Kidney glomerular epithelial cell (primary cell): Measurements from ENCODE around the gene ETFDH.
"Not testable (repeated sequence)": the region's sequence is repeated elsewhere in the genome, so short reads cannot be mapped to it uniquely, and the experiment has no call there.

Experiments
- DNase-seq: peaks from one replicate; lab custom pipeline; 2025; lab: John Stamatoyannopoulos, UW

Gene ETFDH

DNA sequence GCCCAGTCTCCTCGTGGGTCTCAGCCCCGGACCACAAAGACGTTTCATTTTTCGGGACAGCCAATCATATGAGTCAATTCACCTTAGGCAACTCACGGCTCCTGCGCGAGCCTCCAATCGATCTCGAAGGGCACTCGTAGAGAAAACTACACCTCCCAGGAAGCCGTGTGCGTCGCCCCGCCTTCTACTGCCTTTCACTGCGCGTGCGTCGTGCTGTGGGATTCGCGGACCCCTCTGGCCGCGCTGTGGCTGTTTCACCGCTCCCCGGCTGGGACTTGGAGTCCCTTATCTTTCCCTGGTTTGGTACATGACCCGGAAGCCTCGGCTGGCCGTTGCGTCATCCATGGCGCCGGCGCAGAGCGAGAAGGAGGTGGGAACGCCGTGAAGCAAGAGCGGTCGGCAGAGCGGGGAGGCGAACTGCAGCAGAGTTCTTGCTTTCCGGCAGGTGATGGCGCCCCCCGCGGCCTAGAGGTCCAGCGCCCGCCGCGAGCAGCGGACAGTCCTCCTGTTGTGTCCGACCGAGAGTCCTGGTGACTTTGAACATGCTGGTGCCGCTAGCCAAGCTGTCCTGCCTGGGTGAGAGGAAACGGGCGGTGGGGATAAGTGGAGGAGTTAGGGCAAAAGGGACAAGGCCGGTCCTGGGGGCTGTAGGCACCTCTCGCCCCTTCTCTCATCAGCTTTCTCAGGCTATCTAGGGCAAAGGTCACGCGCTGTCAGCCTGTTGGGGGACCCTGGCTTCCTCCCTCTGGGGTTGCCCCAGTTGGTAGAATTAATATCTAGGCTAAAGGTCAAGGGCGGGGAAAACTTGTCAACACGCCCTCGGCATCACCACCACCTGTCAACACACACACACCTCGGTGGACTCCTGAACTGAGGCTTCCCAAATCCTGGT is at the start of gene ETFDH:
ETFDH (plus strand) TSS at position 382 of the 892 bp plus-strand sequence; CDS start at position 543, 161 bp downstream.
- peak; percentile 99 for DNase-seq

DNA sequence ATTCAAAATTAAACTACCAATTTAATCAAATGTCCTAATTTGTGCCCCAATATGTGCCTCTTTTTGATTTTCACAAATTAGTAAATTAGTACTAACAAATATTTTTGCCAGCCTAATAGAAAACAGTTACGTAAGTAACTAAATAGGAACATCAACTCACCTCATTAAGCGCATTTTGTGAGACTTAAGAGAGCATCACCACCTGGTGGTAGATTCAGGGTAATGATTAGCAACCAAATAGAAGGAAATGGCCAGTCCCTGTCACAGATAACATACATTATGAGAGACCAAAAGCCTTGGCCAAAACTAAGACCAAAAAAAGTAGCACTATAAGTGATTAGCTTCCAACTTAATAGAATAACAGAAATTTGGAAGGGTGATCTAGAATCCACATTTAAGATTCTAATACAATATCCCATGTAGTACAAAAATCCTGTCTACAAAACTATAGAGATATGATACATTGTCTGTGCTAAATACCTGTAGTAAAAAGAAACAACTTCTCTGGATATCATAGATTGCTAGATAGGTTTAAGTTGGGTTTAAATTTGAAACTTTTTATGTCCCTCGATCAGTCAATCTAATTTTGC is 47.1 kb upstream of the ETFDH start:
- DNase-seq: peak; percentile 56

GRCh38 chr4:158625544-158625943 is 46.6 kb upstream of the ETFDH start:
- no peak for DNase-seq

DNA sequence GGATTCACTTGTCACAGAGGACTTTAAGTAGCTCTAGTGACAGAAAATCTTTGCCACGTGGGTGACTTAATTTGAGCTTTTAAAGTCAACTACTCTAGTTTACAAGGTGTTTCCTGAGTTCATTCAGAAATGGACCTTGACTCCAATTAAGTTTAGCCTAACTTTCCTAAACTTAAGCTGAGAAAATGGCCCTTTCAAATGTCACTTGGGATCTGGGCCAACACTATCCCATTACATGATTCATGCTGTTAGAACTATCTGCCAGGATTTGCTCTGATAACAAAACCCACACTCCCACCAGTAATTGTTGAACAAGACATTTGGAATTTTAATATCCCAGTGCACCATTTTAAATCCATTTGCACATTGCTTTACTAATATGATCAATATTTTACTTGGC is 41.2 kb upstream of the ETFDH start:
- peak; percentile 15 for DNase-seq

GRCh38 chr4:158636619-158637018 is 35.5 kb upstream of the ETFDH start:
- no peak for DNase-seq

DNA sequence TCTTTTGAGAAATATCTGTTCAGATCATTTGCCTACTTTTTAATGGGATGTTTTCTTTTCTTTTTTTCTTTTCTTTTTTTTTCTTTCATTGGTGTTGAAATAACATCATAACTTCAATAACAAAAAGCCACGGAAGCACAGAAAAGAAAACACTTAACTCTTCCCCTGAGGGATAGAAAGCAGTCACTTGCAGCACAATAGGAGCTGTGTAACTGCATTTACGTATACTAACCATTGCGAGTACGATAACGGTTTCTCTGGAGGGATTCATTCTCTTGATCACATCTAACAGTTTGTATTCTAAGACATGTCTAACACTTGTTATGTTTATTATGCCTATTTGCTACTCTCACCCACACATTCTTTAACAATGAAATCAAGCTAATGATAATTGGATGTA is 27.7 kb upstream of the ETFDH start:
- DNase-seq: no peak

DNA sequence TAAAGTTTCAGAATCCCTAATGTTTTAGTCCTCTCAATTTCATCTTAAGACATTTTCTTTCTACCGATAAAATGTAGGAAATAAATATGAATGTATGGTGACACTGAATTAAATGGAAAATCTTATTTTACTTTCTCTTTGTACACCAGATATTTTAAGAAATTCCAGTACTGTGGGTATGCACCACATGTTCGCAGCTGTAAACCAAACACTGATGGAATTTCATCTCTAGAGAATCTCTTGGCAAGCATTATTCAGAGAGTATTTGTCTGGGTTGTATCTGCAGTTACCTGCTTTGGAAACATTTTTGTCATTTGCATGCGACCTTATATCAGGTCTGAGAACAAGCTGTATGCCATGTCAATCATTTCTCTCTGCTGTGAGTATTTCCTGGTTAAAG is 27.3 kb upstream of the ETFDH start:
- no peak for DNase-seq

GRCh38 chr4:158649111-158649680 is 22.9 kb upstream of the ETFDH start:
- DNase-seq: no peak

- no peak for DNase-seq
These were observed 19.2 kb upstream of the ETFDH start for GRCh38 chr4:158652920-158653319.

DNA sequence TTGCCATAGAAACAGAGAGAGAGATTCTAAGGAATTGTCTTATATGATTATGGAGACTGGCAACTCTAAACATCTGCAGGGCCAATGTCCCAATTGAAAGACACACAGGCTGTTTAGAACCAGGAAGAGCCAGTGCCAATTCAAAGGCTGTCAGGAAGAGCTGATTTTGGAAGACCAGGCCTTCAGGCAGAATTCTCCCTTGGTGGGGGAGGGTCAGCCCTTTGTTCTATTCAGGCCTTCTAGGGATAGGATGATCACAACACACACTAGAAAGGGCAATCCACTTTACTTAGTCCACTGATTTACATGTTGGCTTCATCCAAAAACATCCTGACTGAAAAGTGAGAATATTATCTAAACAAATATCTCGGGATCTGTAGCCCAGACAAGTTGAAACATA is 15.7 kb upstream of the ETFDH start:
- no peak for DNase-seq

DNA sequence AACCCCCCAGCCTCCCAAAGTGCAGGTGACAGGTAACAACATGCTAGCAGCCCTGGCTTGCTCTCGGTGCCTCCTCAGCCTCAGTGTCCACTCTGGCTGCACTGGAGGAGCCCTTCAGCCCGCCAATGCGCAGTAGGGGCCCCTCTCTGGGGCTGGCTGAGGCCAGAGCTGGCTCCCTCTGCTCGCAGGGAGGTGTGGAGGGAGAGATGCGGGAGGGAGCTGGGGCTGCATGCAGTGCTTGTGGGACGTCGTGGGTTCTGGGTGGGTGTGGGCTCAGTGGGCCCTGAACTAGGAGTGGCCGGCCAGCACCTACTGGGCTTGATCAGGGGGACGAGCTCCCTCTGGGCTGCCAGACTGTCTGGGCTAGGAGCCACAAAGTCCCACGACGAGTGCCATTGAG is 14.8 kb upstream of the ETFDH start:
- no peak for DNase-seq

- DNase-seq: not testable (repeated sequence)
These were observed 8.8 kb upstream of the ETFDH start for GRCh38 chr4:158663255-158663654.

DNA sequence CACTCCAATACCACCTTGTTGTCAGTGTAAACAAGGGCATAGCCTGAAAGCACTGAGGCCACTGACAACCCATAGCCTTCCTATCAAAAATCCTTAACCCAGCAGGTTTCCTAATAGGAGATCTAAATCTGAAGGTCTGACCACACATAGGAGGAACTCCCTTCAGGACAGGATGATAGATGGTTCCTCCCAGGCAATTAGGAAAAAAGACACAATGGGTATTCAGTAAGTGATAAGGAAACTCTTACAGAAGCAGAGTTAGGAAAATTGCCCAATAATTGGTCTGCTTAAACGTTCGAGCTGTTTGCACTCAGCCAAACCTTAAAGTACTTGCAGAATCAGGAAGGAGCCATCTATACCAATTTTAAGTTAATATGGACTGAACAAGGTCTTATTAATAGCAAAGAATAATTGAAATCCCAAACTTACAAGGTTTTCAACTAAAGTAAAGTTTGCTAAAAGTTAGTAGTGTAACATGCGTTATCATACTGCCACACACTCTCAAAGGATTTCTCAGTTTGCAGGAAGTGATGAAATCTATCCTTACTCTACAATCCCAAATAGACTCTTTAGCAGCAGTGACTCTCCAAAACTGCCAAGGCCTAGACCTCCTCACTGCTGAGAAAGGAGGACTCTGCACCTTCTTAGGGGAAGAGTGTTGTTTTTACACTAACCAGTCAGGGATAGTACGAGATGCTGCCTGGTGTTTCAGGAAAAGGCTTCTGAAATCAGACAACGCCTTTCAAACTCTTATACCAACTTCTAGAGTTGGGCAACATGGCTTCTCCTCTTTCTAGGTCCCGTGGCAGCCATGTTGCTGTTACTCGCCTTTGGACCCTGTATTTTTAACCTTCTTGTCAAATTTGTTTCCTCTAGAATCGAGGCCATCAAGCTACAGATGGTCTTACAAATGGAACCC is 8.1 kb upstream of the ETFDH start:
- DNase-seq: not testable (repeated sequence)

GRCh38 chr4:158664806-158665205 is 7.3 kb upstream of the ETFDH start:
- no peak for DNase-seq

DNA sequence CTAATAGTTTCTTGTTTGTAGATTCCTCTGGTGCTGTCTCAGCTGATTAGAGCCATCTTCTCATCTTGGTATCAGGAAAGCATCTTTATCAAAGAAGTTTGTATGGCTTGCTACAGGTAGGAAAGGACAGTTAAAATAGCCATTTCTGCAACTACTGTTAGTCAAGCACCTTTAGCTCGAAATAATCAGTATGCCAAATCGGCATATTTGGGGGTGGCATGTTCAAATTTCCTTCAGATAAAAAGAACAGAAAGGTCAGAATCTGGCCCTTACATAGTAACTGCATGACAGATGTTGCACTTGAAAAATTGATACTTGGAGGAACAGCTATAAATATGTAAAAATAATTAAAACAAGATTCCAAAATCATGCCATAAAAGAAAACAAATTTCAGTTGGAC is 5.2 kb upstream of the ETFDH start:
- DNase-seq: no peak

DNA sequence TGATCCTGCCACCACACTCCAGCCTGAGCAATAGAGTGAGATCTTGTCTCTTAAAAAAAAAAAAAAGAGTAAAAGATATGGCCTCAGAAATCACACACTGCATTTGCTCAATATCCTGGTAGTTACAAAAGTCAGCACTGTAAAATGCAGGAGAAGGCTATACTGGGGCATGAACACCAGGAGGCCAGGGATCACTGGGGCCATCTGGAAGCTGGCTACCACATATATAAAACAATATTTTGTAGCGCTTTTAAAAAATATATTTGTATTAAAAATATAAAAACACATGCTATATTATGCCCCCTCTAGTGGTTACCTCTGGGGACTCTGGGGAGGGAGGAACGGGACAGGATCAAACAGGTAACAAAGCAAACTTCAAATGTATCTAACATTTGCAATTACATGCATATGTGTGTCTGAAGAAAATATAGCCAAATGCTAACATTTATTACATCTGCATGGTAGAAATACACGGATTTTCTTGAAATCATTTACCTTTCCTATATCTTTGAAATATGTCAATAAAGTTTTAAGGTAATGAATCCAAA is 4.4 kb upstream of the ETFDH start:
- no peak for DNase-seq

DNA sequence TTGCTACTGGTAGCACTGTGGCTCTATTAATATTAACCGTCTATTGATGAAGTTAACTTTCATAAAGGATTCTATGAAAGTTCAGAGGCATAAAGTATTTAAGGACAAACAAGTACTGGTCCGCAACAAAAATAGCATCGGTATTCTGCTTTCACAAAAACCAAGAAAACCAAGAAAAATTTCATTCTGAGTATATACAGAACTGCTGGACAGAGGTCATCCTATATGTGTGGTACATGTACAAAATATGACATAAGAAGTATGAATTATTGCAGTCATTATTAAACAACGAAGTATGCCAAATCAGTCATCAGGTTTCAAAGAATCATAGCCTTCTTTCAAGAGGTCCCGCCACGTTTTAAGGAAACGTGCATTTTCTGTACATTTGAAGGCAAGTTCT is 2.8 kb upstream of the ETFDH start:
- no peak for DNase-seq

DNA sequence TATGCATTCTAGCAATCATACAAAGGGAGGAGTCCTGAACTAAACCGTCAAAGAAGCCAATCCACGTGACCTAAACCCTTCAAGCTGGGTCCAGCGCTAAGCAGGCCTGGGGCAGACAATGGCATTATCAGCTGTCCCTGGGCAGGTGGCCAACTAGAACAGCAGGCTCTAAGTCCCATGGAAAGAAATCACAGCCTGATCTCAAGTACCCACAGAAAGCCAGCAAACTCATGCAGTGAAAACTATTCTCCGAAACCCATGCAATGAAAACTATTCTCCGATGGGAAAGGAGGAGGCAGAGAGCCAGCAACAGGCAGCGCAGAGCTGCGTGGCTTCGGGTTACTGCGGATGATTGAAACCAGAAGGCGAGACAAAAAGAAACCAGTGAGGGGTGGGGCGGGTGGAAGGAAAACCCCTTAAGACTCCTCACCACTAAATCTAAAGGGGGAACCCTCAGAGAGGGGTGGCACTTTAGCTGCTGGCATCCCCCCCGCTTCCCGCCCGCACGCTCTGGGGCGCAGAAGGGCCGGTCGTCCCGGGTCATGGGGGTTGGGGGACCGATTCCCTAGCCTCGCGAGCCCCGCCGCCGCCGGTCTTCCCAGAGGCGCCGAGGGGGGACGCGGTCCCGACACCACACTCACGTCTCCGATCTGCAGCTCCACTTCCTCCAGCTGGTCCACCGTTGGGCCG is 976 bp upstream of the ETFDH start:
- DNase-seq: peak; percentile 65

DNA sequence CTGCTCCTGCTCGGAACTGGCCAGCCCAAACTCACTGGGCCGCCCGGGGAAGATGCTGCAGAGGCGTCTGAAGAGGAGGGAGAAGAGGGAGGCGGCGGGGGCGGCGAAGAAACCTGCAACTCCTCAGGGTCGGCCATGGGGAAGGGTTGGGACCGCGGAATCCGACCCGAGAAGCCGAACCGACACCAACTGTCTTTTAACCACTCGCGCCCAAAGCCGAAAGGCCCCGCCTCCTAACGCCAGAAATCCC is 506 bp upstream of the ETFDH start, which contains the start of gene C4orf46:
C4orf46 (minus strand) TSS at position 223 of the 250 bp plus-strand sequence; CDS start at position 137, 86 bp downstream.
- no peak for DNase-seq

DNA sequence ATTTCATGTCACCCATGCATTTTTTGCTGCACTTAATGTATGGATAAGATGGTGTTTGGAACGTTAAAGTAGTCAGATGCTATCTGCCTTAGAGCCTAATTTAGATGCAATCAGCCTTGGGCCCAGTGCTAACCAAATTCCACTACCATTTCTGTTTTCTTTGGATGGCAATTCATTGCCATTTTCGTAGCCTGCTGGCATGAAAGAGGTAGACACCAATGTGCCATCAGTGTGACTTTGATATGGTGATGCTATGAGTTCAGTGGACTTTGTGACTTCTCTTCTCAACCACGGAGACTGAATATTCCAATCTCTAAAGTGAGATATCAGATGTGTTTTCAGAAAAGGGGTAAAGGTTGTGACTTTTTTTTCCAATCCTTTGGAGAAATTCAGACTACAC is 1.5 kb downstream of the ETFDH start:
- no peak for DNase-seq

GRCh38 chr4:158676076-158676475 is 4.0 kb downstream of the ETFDH start:
- DNase-seq: no peak
